ENCODE results near the gene FUT9.

The FUT9 gene

GRCh38 chr6:96223695-96224094 lies 207.9 kb downstream of the FUT9 start:
- POLR2A ChIA-PET, result no interaction called here
- CTCF ChIA-PET, result no interaction called here
- TF ChIP-seq FOXM1 (IDR thresholded peaks at IDR 0.05; ENCODE audit: borderline replicate concordance) (no peak), SUZ12 (IDR thresholded peaks at IDR 0.05) (no peak)
- no peak for DNase-seq (ENCODE audit: extremely low spot score)

DNA sequence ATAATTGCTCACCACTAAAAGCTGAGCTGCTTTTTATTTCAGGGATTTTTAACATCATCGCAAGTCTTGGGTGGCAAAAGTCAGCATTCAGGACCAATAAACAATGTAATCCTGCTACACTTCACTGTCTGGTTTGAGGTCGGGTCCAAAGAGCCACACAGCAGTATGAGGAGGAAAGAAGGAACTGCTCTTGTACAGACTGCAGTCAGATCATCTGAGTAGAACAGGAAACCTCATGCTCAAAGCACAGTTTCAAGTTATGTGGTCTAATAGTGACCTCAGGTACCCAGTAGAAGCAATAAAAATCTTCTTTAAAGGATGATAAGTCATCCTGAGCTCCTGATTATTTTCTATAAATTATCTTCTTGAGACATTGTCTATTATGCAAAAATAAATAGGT lies 211.4 kb downstream of the FUT9 start:
- no peak for TF ChIP-seq ARNT (IDR thresholded peaks at IDR 0.05)
- TF ChIP-seq HDGF (IDR thresholded peaks at IDR 0.05; ENCODE audit: borderline replicate concordance), result no peak
- TF ChIP-seq SP1 (IDR thresholded peaks at IDR 0.05), result no peak
- TF ChIP-seq ELF4 (IDR thresholded peaks at IDR 0.05), result no peak
- TF ChIP-seq SUZ12 (IDR thresholded peaks at IDR 0.05), result no peak
- TF ChIP-seq L3MBTL2 (conservative IDR thresholded peaks at IDR 0.05), result no peak
- TF ChIP-seq NFRKB (IDR thresholded peaks at IDR 0.05), result no peak
- TF ChIP-seq ZNF384 (IDR thresholded peaks at IDR 0.05), result no peak
- TF ChIP-seq FOXM1 (IDR thresholded peaks at IDR 0.05; ENCODE audit: borderline replicate concordance), result no peak
- no peak for TF ChIP-seq CTBP1 (IDR thresholded peaks at IDR 0.05; ENCODE audit: borderline replicate concordance)
- no peak for TF ChIP-seq BHLHE40 (IDR thresholded peaks at IDR 0.05; ENCODE audit: borderline replicate concordance)
- no peak for TF ChIP-seq TARDBP (IDR thresholded peaks at IDR 0.05)
- no peak for TF ChIP-seq FOXK2 (IDR thresholded peaks at IDR 0.05)
- no peak for TF ChIP-seq LEF1 (IDR thresholded peaks at IDR 0.05; ENCODE audit: borderline replicate concordance)
- no peak for TF ChIP-seq PKNOX1 (IDR thresholded peaks at IDR 0.05)
- no peak for DNase-seq (ENCODE audit: extremely low spot score)
- CTCF ChIA-PET, result no interaction called here
- POLR2A ChIA-PET, result no interaction called here

- TF ChIP-seq LEF1 (IDR thresholded peaks at IDR 0.05; ENCODE audit: borderline replicate concordance), result no peak
- no peak for TF ChIP-seq PKNOX1 (IDR thresholded peaks at IDR 0.05)
- TF ChIP-seq SUZ12 (IDR thresholded peaks at IDR 0.05), result no peak
- TF ChIP-seq ELF4 (IDR thresholded peaks at IDR 0.05), result no peak
- TF ChIP-seq FOXM1 (IDR thresholded peaks at IDR 0.05; ENCODE audit: borderline replicate concordance), result no peak
- no peak for TF ChIP-seq BHLHE40 (IDR thresholded peaks at IDR 0.05; ENCODE audit: borderline replicate concordance)
- TF ChIP-seq FOXK2 (IDR thresholded peaks at IDR 0.05), result no peak
- no peak for DNase-seq (ENCODE audit: extremely low spot score)
- CTCF ChIA-PET, result no interaction called here
- POLR2A ChIA-PET, result no interaction called here
Observed at GRCh38 chr6:96234444-96234843, 218.7 kb downstream of the FUT9 start.

DNA sequence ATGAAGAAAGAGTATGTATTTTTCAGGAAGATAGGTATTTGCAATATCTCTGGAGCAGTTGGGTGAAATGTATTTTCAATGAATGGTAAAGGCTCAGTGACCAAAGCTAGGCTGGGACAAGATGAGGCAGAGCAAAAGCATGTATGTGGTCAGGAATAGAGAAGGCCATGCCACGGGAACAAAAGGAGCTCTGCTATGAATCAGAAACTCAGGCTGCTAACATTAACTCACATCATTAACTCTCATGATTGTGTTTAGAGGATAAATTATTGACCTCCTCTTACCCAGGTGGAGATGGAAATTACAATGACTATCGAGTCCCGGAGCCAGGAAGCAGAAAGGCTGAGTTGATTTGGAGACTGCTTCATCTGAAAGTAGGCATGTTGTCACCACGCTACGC lies 220.2 kb downstream of the FUT9 start:
- ChIA-PET POLR2A (no interaction called here), CTCF (no interaction called here)
- DNase-seq (ENCODE audit: extremely low spot score), result no peak
- TF ChIP-seq FOXM1 (IDR thresholded peaks at IDR 0.05; ENCODE audit: borderline replicate concordance), result no peak
- no peak for TF ChIP-seq CTBP1 (IDR thresholded peaks at IDR 0.05; ENCODE audit: borderline replicate concordance)
- TF ChIP-seq BHLHE40 (IDR thresholded peaks at IDR 0.05; ENCODE audit: borderline replicate concordance), result no peak
- TF ChIP-seq FOXA1 (IDR thresholded peaks at IDR 0.05), result no peak
- no peak for TF ChIP-seq L3MBTL2 (conservative IDR thresholded peaks at IDR 0.05)
- TF ChIP-seq SP1 (IDR thresholded peaks at IDR 0.05), result no peak
- TF ChIP-seq SUZ12 (IDR thresholded peaks at IDR 0.05), result no peak
- TF ChIP-seq PKNOX1 (IDR thresholded peaks at IDR 0.05), result no peak
- no peak for TF ChIP-seq ZNF384 (IDR thresholded peaks at IDR 0.05)
- TF ChIP-seq ARNT (IDR thresholded peaks at IDR 0.05), result no peak
- no peak for TF ChIP-seq TARDBP (IDR thresholded peaks at IDR 0.05)
- no peak for TF ChIP-seq HDGF (IDR thresholded peaks at IDR 0.05; ENCODE audit: borderline replicate concordance)
- TF ChIP-seq LEF1 (IDR thresholded peaks at IDR 0.05; ENCODE audit: borderline replicate concordance), result no peak
- TF ChIP-seq NFRKB (IDR thresholded peaks at IDR 0.05), result no peak

DNA sequence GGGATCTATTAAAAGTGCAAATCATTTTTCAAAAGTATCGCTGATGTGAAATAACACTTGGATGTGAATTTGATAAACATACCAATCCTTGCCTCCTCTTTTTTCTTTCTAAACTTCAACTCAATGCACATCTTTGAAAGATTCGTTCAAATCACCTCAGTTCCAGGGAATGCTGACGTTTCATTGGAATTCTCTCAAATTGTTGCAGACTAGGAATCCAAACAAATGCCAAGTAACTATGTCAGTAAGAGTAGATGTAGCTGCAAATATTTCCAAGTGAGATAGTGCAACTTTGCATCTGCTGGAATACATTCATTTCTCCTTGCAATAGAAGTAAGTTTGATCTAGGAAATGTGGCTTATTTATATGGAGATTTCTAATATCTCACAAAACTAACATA lies 220.7 kb downstream of the FUT9 start:
- DNase-seq (ENCODE audit: extremely low spot score), result no peak
- CTCF ChIA-PET, result no interaction called here
- POLR2A ChIA-PET, result no interaction called here
- TF ChIP-seq L3MBTL2 (conservative IDR thresholded peaks at IDR 0.05) (no peak), LEF1 (IDR thresholded peaks at IDR 0.05; ENCODE audit: borderline replicate concordance) (no peak), SP1 (IDR thresholded peaks at IDR 0.05) (no peak), ELF4 (IDR thresholded peaks at IDR 0.05) (no peak), SUZ12 (IDR thresholded peaks at IDR 0.05) (no peak), PKNOX1 (IDR thresholded peaks at IDR 0.05) (no peak), NFRKB (IDR thresholded peaks at IDR 0.05) (no peak), FOXA1 (IDR thresholded peaks at IDR 0.05) (no peak), FOXM1 (IDR thresholded peaks at IDR 0.05; ENCODE audit: borderline replicate concordance) (no peak), HDGF (IDR thresholded peaks at IDR 0.05; ENCODE audit: borderline replicate concordance) (no peak), ZNF384 (IDR thresholded peaks at IDR 0.05) (no peak), FOXK2 (IDR thresholded peaks at IDR 0.05) (no peak), CTBP1 (IDR thresholded peaks at IDR 0.05; ENCODE audit: borderline replicate concordance) (no peak), BHLHE40 (IDR thresholded peaks at IDR 0.05; ENCODE audit: borderline replicate concordance) (no peak), TARDBP (IDR thresholded peaks at IDR 0.05) (no peak), ARNT (IDR thresholded peaks at IDR 0.05) (no peak)

DNA sequence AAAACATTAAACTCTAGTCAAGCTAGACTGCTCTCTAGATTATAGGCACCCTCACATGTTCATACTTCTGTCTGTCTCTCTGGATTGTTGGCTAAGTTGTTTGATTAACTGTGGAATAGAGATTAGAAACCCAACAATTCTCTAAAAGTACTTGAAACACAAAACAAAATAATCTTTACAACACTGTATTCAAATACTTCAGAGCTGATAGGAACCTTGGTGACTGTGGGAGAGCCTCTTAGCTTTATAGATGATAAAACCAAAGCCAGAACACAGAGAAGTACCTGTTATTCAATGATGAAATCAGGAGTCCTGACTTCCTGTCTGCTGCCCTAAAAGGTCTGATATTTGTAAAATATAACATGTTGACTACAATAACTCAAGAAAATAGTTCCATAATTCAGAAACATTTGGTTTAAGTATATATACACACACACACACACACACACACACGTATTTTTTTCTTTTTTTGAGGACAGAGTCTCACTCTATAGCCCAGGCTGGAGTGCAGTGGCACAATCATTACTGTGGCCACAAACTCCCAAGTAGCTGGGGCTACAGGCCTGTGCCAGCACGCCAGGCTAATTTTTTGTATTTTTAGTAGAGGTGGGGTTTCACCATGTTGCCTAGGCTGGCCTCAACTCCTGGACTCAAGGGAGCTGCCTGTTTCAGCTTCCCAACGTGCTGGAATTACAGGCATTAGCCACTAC lies 222.0 kb downstream of the FUT9 start:
- no peak for TF ChIP-seq FOXK2 (IDR thresholded peaks at IDR 0.05)
- no peak for TF ChIP-seq TARDBP (IDR thresholded peaks at IDR 0.05)
- TF ChIP-seq ARNT (IDR thresholded peaks at IDR 0.05), result no peak
- TF ChIP-seq SUZ12 (IDR thresholded peaks at IDR 0.05), result no peak
- no peak for TF ChIP-seq CTBP1 (IDR thresholded peaks at IDR 0.05; ENCODE audit: borderline replicate concordance)
- no peak for TF ChIP-seq FOXA1 (IDR thresholded peaks at IDR 0.05)
- no peak for TF ChIP-seq FOXM1 (IDR thresholded peaks at IDR 0.05; ENCODE audit: borderline replicate concordance)
- no peak for TF ChIP-seq SP1 (IDR thresholded peaks at IDR 0.05)
- no peak for TF ChIP-seq ELF4 (IDR thresholded peaks at IDR 0.05)
- TF ChIP-seq NFRKB (IDR thresholded peaks at IDR 0.05), result no peak
- no peak for TF ChIP-seq LEF1 (IDR thresholded peaks at IDR 0.05; ENCODE audit: borderline replicate concordance)
- TF ChIP-seq L3MBTL2 (conservative IDR thresholded peaks at IDR 0.05), result no peak
- no peak for TF ChIP-seq ZNF384 (IDR thresholded peaks at IDR 0.05)
- no peak for TF ChIP-seq PKNOX1 (IDR thresholded peaks at IDR 0.05)
- TF ChIP-seq HDGF (IDR thresholded peaks at IDR 0.05; ENCODE audit: borderline replicate concordance), result no peak
- TF ChIP-seq BHLHE40 (IDR thresholded peaks at IDR 0.05; ENCODE audit: borderline replicate concordance), result no peak
- ChIA-PET POLR2A (no interaction called here), CTCF (no interaction called here)
- DNase-seq (ENCODE audit: extremely low spot score), result no peak
